HUDEP-2 (cell line): ENCODE data around the gene CASK.

ENCODE experiments used
- DNase-seq, 76 experiments: peaks; one replicate each; lab custom pipeline; 2025; ENCODE audit not compliant: unreplicated experiment in 76 of 76; lab: John Stamatoyannopoulos, UW

The CASK gene

DNA sequence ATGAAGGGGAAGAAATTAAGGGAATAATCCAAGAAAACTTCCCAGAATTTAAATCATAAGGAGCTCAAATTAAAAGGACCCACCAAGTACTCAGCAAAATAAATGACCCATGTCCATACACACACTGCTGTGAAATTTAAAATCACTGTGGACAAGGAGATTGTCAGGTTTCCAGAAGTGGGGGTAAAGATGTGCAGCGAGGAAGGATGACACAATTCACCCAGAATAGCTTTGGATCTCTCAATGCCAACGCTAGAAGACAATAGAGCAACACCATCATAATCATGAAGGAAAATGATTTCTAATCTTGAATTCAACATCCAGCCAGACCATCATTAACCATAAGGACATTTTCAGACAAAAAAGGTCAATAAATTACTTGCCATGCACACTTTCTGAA, 65.7 kb downstream of the CASK start:
- DNase-seq = no peak

DNA sequence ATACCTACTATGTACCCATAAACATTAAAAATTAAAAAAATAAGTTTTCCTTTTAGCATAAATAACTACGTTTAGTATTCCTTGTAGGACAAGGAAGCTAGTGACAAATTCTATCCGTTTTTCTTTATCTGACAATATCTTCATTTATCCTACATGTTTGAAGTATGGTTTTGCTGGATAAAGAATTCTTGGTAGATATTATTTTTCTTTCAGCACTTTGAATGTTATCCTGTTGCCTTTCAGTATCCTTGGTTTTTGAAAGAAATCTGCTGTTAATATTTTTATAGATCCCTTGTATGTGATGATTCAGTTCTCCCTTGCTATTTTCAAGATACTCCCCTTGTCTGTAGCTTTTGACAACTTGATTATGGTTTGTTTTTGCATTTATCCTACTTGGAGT, 76.6 kb downstream of the CASK start:
- DNase-seq = no peak

DNA sequence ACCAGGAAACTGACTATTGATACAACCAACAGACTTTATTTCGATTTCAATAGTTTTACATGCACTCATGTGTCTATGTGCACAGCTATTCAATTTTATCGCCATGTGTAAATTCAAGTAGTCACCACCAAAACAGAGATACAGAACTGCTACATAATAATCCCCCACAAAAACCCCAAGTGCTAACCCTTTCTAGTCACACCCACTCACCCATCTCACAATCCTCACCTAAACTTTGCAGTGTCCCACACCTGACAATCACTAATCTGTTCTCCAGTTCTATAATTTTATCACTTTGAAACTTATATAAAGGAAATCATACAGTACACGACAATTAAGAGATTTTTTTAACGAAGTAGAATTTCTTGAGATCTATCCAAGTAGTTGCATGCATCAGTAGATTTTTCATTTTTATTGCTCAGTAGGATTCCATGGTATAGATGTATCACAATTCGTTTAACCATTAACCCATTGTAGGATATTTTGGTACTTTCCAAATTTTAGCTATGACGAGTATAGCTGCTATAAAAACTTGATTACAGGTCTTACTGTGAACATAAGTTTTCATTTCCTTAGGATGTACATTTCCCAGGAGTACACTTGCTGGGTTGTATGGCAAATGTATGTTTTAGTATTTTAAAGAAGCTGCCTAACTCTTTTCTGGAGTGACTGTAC, 85.9 kb downstream of the CASK start:
- no peak for DNase-seq

DNA sequence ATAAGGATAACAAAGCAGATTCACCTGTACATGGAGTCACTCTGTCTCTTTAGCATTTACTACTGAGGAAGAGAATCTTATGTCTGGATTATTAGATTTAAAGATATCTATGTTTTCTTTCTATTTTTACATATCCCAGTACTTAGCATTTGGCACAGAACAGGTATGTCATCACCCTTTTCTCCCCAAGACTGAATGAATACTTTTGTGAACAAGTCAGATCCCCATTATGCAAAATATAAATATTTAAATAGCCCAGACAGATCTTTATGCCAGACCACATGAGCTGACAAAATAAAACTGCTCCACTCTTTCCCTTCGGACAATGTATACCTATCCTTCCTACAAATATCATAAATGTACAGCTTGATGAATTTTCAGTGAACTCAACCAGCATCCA, 94.5 kb downstream of the CASK start:
- no peak for DNase-seq

DNA sequence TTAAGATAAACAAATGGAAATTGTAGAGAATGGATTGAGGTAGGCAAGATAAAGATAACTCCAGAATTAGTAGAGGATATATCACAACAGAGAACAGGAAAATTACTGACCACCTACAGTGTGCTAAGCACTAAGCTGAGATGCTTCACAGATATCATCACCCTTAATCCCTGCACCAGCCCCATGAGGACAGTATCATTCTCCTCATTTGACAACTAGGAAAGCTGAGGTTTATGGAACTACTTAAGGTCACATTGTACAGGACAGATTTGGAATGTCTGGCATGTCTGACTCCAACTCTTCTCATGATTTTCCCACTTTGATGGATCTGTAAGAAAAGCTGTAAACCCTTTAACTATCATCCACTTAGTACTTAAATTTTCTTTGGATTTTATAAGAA, 95.5 kb downstream of the CASK start:
- DNase-seq = no peak

DNA sequence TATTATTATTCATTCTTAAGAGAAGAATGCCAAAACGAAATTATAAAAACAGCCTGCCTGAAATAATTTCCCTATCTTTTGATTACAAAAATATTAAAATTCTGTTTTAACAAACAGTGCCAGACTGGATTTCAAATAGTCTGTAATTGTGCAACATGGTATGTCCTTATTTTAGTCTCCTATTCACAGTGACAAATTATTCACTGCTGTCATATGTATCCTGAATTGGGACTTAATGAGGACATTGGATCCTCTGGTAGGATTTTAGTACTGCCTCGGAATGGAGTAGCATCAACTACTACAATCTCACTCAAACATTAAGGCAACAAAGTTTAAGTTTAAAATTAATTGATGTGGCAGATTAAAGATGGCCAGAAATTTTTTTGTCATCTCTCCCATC, 97.6 kb downstream of the CASK start:
- no peak for DNase-seq

DNA sequence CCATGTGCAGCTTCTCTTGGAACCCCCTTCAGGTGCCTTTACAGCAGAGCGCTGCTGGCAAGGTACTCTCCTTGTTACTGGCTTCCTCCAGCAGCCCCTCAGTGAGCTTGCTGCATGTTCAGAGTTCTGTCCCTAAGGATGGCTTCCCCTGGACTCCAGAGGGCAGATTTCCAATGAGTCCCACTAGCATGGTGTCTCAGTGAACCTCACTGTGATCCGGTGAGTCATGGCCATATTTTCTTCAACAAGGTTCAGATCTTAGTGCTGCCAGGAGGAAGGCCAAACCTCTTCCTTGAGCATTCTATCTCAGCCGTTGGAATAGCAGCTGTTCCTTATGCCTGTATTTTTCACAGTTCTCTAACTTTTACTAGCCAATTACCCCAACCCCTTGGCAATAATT, 98.8 kb downstream of the CASK start:
- DNase-seq = no peak

DNA sequence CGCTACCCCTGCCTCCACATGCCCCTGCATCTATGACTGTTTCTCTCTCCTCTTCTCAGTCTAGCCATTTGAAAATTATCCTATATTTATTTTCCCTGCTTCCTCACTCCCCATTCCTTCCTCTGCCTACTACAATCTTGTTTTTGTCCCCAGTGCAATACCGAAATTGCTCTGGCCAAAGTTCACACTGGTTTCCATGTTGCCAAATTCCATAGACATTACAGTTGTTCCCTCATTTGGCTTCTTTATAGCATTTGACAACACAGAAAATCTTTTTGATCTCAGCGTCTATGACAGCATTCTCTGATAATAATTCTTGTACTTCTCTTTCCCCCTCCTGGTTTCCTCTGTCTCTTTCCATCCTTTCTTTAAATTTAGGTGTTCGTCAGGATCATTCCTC, 100.0 kb downstream of the CASK start:
- no peak for DNase-seq

DNA sequence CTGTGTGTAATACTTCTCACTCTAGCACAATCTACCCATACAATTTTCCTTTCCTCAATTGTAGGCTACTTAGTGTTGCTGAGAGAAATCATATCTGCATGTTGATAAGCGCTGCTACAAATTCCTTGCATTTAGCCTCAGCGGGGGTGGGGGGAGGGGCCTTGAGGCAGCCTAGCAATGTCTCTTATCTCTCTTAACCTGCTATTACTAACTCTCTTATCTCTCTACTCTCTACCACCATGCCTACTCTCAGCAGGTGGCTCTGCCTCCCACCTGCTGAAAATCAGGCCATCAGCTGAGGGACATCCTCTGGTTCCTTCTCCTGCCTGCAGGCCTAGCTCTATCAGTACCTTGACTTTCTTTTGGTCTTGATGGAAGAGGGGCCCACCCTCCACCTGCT, 100.5 kb downstream of the CASK start:
- DNase-seq = peak in 11 of 76 experiments; percentile 0 to 42 (median 5)

DNA sequence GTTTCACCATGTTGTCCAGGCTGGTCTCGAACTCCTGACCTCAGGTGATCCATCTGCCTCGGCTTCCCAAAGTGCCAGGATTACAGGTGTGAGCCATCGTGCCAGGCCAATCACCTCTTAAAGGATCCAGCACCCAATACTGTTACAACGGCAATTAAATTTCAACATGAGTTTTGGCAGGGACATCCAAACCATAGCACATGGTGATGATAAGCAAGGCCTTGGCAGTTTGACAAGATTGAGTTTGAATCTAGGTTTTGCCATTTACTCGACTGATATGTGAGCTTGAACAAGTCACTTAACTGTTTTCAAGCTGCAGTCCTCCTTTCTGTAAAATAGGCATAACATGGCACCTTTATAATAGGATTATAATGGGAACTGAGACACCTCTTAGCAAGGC, 115.3 kb downstream of the CASK start:
- peak in 37 of 76 experiments; percentile 0 to 73 (median 26) for DNase-seq

DNA sequence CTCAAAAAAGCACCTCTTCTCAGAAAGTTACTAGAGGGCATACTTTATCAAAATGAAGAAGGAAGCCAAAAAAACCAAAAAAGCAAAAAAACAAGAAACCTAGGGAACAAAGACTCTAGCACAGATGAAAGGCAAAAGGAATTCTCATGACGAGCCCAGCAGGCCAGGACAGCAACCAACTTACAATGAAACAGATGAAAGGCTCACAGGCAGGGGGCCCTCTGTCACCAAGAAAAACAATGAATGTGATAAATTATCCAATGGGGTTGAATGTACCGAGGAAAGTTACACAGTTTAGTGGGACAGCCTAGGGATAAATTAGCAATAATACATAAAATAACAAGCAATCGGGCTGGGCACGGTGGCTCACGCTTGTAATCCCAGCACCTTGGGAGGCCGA, 120.4 kb downstream of the CASK start:
- no peak for DNase-seq

DNA sequence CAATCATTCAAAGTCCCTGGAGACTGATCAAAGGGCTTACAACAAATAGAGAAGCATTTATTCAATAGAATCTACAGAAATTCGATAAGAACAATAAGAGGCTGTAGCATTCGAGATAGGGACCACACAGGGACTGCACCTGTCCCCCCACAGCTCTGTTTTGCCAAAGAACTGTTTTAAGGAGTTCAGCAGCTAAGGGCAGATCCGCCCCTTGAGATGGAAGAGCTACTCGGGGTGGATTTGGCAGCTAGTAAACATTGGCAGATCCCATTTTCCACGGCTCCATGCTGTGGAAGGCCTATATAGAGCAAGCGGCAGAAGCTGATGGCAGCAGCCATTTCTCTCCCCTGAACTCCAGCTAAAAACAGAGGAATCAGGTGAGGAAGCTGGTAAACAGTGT, 123.7 kb downstream of the CASK start:
- DNase-seq = no peak

DNA sequence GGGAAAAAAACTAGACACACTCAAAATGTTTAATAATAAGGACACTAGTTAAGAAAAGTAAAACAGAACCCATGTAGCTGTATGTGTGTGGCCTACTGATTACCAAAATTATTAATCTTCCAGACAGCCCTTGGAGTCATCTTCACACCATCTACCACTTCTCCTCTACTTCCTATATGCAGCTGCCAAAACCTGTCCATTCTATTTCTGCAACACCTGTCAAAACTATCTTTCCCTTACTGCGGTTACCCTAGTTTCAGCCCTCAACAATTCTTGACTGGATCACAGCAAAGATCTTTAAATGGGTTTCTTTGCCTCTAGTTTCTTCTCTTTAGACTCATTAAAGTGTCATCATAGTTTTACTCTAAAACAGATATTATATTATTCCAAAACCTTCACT, 126.8 kb downstream of the CASK start:
- no peak for DNase-seq

DNA sequence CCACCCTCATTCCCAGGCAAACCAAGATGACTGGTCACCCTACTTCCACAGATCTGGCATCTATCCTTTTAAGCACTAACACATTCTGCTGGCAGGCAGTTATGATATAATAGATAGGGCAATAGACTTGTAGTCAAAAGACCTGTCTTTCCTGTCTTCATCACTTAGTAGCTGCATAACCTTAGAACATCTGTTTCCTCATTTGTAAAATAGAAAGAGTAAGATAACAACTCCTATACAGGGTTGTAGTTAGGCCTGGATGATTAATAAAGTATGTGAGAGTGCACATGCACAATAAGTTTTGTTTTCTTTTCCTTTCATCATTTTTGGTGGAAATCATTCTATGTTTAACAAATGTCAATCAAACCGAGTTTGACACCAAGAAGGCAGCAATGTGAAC, 127.3 kb downstream of the CASK start:
- DNase-seq = no peak

DNA sequence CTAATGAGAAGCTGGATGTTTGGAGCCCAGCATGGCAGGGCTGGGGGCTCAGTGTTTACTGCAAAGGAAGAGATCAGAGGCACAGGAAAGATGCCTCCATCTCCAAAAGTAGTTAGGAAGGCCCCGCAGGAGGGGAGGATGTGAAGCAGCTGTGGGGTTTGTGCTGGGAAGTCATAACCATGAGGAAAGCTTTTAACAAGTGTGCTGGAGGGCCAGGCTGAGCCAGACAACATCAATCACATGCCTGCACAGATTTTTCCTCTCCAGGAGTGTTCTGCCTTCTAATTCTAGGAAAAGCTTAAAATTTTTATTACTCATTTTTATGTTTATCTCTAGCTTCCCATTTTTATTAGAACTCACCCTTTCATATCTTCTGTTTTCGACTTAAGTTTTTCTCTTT, 134.0 kb downstream of the CASK start:
- DNase-seq = no peak

DNA sequence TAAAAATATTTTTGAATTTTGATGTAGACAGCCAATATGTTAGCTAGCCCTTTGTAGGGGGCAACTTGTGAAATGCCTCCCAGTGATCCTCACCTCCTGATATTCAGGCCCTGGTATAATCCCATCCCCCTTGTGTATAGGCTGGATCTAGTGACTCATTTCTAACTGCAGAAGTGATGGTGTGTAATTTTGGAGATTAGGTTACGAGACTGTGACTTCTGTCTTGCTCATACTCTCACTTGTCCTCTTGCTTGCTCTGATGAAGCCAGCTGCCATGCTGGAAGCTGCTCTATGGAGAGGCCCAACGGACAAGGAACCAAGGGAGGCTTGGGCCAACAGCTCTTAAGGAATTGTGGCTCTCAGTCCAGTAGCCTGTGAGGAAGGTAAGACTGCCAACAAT, 137.7 kb downstream of the CASK start:
- no peak for DNase-seq

DNA sequence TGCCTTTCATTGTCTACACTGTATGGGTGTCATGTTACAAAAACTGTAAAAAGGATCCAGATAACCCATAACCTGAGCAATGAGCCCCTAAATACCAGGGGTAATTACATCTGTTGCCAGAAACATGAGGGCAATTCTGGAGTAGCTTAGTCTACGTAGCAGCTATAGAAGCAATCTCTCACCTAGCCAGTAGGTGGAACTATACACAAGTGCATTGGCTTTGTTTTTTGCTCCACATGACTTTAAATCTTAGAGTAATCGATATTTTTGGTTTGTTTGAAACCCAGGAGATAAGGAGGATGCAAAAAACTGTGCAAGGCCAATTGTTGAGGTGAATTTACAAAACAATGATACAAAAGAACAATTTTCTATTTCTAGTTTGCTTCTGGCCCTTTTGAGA, 141.9 kb downstream of the CASK start:
- peak in 11 of 76 experiments; percentile 0 to 16 (median 1) for DNase-seq

DNA sequence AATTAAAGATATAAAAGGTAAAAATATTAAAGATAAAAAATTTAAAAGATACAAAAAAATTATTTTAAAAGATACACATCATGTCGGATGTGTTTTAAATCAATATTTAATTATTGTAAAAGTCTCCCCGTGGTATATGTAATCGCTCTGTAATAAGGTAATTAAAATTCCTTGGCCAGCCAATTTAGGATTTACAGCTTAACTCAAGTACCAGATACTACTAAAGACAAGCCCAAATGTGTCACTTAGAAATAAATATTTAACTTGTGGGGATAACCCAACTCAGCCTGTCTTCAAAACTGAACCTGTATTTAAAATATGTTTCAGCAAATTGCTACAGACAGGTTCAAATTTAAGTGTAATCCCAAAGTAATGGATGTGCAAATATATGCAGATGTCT, 143.4 kb downstream of the CASK start:
- no peak for DNase-seq

DNA sequence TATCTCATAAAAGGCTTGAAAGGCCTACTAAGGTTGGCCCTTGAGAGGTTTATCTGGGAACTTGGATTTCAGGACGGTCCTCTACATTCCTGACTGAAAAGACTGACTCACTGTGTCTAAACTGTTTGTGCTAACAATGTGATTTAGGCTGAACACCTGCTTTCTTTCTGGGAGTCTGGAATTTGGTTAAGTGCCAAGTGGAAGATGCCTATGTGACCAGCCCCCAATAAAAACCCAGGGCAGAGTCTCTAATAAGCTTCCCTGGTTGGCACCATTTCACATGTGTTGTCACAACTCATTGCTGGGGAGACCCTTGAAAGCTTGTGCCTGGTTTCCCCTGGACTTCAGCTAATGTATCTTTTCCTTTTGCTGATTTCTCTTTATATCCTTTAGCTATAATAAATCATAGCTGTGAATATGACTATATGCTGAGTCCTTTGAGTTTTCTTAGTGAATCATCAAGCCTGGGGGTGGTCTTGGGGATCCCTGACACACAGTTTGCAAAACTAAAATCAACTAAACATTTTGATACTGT, 144.3 kb downstream of the CASK start:
- DNase-seq = no peak

DNA sequence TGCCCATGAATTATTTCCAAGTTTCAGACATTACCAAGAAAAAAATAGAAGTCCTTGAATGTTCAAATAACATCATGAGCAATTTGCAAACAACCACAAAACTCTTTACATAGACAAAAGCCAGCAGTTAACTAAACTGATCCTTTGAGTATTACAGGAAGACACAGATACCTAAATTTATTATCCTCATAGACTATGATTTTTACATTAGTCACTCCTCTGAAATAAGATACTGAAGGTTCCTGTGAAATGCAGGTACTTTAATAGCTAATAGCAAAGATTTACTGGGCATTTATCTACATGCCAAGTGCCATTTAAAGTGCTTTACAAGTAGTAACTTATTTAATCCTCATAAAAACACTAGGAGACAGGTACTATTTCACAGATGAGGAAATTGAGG, 161.7 kb downstream of the CASK start:
- no peak for DNase-seq

DNA sequence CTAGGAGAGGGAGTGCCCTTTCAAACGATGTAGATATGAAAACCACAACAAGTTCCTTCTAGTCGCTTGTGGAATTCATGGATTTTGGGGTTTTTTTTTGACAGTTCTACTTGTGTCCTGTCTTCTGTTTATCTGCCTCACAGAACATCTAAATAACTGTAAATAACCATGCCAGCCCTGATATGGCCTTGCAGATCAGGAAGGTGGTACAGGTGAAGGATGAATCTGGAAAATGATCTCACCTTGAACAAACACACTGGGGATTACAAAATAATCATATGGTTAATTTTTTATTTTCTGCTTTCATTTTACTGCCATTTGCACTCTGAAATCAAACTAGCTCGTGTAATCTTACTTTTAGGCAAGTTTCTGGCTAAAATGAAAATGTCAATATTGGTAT, 162.2 kb downstream of the CASK start:
- no peak for DNase-seq

DNA sequence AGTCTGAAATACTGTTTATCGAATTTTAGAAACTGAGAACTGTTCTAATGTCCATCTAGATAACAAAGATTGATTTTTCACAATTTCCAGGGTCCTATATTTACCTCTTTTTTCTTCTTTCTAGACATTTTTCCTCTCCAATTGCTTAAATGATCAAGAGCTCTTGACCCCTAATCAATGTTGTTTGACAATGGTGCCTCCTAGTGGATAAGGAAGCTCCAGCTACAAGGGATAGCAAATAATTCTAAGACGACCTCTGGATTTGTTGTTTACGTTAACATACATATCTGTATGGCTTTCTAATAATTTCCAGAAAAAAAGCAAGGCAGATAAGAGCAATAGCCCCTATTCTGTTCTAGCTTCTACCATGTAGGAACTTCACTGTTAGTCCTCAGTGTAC, 163.5 kb downstream of the CASK start:
- peak in 23 of 76 experiments; percentile 0 to 31 (median 8) for DNase-seq

DNA sequence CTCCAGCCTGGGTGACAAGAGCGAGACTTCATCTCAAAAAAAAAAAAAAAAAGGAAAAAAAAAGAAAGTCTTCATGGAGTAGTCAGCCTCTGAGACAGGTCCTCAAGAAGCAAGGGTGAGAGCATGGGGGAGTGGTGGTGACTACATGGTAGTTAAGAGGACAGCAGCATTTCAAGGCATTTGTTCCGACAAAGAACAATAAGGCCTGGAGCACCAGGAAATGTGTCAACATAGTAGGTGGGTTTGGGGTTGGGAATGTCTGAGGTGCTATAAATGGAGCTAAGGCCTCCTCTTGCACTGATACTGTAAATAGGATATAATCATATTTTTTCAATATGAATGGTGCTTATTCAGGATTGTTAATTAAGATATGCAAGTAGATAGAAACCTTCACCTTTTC, 165.0 kb downstream of the CASK start:
- DNase-seq = no peak
